ENCODE results near the gene SERINC5.
A peak's percentile ranks its signal among the peaks of the same experiment; 100 is the strongest.
"Not testable (repeated sequence)": the region's sequence is repeated elsewhere in the genome, so short reads cannot be mapped to it uniquely, and the experiment has no call there.

SERINC5 gene

DNA sequence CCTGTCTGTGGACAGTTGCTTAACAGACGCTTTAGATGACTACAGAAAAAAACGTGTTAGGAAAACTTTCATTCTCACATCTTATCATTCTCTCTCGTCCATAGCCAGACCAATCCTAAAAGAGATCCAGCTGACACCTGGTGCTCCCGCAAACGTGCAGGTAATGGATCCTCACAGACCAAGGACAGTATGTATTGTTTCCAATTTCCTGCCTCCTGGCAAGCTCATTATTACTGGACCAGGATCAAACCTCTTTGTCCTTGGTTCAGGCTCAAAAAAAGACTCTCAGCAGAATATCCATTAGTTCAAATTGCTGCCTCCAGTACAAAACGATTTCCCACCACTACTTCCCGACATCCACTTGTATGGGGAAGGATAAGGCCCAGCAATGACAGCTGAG lies 62.4 kb downstream of the SERINC5 start:
- no peak for DNase-seq

DNA sequence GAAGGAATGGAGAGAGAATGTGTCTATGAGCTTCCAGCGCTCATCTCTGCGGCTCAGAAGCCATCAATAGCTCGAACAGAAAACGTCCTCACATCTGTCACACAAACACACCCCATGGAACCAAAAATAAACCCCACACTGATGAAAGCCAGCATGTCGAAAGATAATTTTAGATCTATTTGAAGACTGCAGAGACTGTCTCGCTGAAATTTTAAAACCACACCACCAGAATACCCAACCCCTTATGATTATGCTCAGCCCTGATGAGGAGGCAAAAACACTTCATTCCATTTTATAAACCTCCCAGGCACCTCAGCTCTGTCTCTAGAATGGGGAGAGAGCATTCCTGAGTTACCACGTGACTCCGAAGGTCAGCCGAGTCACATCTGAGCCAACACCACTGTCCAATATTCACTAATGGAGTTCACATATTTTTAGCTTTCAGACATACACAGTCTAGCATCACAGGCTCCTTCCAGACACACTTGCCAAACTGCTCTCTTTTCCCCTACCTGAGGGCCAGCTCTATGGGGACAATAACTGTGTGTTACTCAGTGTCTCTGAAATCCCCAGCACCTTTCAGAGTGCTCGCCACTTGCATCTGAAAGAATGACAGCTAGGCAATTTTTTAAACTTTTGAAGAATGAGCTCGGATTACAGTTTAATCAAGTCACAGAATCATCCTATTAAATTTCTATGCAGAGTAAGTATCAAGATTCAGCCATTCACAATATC lies 63.2 kb downstream of the SERINC5 start:
- peak in 1 of 2 experiments; percentile 33 for DNase-seq

DNA sequence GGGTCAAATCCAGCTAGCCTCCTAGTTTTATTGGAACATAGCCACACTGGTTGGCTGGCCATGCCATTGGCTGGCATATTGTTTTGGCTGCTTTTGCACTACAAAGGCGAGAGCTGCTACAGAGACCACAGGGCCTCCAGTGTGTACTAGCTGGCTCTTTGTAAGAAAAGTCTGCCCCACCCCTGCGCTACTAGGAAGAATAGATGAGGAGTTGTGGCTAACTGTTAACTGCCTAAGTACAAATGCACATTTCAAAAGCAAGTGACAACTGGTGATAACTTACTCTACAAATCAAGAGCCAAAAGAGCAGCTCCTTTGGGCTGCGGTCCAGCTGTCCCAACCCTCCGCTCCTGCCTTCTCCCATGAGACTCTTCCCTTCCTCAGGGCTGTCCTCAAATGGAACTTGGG lies 63.9 kb downstream of the SERINC5 start:
- DNase-seq, result peak in 1 of 2 experiments; percentile 65

DNA sequence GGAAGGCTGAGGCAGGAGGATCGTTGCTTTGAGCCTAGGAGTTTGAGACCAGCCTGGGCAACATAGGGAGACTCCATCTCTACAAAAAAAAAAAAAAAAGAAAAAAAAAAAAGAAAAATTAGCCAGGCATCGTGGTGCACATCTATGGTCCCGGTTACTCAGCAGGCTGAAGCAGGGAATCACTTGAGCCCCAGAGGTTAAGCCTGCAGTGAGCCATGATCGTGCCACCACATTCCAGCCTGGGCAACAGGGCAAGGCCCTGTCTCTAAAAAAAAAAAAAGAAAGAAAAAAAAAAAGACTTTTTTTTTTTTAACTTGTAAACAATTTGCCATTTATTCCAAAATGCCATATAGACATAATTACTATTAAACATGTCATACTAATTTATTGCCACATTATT lies 64.5 kb downstream of the SERINC5 start:
- DNase-seq, result no peak

DNA sequence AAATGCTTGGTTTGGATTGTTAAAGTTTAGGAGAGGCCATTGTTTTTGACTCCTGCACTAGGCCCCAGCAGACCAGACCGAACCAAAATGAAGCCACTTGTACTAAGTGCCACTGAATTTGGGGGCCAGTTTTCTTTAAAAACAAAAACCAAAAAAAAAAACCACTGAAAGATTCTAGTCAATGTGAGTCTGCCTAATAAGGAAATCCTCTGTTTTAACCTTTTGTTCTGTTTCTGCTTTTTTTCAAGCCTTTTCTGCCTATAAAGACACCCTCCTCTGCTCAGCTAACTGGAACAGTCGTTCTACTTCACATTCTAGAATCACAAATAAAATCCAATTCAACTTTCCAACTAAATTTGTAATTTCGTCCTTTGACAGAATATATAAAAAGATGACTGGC lies 64.9 kb downstream of the SERINC5 start:
- DNase-seq, result no peak

DNA sequence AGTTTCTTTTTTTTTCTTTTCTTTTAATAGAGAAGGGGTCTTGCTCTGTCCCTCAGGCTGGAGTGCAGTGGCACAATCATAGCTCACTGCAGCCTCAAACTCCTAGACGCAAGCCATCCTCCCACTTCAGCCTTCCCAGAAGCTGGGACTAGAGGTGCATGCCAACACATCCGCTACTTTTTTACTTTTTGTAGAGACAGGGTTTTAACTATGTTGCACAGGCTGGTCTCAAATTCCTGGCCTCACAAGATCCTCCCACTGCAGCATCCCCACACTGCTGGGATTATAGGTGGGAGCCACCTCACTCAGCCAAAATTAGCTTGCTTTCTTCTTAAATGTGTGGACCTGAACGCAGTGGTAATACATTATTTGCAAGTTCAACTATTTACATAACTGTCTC lies 66.1 kb downstream of the SERINC5 start:
- no peak for DNase-seq

DNA sequence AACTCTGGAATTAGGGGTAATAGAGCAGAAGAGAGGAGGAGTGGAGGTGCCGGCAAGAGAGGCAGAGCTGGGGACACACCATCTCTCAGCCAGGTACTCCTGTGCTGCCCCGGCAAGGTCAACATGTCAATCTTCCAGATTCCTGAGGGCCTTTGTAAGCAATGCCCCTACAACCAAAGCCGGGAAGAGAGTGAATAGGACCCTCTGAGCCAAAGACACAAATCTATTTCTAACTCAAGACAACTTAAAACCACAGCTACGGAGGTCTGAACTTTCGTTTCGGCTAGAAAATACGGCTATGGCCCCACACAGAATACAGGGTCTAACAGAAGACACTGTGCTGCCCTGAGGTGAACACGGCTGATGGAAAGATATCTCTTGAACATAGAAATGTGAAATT lies 66.6 kb downstream of the SERINC5 start:
- no peak for DNase-seq

DNA sequence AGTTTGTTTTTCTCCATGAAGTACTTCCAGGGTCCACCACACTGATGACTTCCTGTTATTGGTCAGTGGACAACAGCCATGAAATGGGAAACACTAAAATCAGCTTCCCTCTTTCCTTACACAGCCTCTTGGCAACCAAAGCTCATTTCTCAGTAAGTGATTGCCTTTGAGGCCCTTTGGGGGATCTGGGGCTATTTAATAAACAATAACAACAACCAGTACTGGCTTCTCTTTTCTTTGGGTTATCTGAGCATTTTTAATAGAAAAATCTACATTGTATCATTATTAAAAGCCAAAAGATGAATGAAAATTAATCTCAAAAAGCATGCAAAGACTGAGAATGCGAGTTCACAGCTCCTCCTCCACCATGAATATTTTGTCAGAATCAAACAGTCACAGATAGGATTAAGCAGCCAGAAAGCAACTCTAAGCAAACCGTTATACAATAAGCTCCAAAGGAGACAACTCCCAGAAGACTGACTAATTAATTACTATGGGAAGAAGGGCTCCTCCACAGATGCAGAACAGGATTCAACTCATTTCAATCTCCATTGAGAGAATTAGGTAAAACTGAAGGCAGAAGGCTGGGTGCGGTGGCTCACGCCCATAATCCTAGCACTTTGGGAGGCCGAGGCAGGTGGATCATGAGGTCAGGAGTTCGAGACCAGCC lies 68.3 kb downstream of the SERINC5 start:
- no peak for DNase-seq

DNA sequence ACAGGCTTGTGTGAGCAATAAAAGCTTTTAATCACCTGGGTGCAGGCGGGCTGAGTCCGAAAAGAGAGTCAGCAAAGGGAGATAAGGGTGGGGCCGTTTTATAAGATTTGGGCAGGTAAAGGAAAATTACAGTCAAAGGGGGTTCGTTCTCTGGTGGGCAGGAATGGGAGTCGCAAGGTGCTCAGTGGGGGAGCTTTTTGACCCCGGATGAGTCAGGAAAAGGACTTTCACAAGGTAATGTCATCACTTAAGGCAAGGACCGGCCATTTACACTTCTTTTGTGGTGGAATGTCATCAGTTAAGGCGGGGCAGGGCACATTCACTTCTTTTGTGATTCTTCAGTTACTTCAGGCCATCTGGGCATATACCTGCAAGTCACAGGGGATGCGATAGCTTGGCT lies 70.3 kb downstream of the SERINC5 start:
- not testable (repeated sequence) for DNase-seq

DNA sequence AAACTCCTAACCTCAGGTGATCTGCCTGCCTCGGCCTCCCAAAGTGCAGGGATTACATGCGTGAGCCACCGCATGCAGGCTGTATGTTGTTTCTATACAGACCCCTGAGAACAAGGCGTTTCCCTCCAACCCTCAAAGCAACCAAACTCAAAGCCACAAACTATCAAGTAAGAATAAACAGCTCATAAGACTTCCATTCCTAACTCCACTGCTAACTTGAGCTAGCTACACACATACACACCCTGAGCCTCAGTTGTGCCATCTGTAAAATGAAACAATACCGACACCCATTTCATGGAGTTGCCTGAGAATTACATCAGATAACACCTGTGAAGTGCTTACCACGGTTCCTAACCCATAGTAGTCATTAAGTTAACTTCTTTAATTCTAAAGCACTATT lies 70.8 kb downstream of the SERINC5 start:
- DNase-seq, result no peak

DNA sequence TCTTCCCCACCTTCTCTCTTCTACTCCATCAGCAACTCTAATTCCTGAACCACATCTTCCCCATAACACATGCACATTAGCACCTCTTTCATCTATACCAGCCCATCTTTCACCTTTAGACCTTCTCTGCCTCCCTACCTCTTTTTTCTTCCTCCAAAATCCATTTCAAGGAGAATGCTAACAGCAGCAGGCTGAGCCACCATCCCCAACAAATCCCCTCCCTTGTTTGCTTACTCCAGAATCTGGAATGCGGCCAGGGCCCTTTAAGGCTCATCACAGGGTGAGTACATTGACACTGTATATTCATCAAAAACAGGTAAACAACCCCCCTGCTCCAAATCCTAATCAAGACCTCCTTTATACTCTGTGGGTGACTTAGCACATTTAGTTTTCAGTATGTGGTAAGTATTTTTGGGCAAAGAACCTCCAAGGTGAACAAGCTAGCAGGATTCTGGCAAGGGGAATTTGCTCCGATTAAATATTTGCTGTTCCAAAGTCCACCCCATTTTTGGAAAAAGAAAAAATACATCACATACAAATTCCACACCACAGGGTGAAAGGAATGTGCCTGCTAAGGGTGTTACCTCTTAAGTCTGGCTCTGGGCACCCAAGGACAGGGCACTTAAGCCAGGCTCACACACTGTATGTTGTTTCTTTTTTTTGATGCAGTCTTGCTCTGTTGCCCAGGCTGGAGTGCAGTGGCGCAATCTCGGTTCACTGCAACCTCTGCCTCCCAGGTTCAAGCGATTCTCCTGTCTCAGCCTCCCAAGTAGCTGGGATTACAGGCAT lies 71.4 kb downstream of the SERINC5 start:
- no peak for DNase-seq

DNA sequence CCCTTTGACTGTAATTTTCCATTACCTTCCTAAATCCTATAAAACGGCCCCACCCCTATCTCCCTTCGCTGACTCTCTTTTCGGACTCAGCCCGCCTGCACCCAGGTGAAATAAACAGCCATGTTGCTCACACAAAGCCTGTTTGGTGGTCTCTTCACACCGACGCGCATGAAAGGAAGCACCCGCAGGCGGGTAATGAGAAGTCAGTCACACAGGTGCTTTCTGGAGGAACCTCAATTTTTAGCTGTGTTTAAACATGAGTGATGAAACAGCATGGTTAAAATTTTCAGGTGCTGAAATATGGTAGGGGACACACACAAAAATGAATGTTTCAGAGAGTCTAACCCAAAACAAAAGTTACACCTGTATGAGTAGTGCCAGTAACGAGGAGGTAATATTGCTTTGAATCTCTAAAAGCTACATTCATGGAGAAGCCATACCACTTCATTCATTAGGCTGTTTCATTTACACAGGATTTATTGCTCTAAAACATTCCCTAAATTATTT lies 72.1 kb downstream of the SERINC5 start:
- not testable (repeated sequence) for DNase-seq

DNA sequence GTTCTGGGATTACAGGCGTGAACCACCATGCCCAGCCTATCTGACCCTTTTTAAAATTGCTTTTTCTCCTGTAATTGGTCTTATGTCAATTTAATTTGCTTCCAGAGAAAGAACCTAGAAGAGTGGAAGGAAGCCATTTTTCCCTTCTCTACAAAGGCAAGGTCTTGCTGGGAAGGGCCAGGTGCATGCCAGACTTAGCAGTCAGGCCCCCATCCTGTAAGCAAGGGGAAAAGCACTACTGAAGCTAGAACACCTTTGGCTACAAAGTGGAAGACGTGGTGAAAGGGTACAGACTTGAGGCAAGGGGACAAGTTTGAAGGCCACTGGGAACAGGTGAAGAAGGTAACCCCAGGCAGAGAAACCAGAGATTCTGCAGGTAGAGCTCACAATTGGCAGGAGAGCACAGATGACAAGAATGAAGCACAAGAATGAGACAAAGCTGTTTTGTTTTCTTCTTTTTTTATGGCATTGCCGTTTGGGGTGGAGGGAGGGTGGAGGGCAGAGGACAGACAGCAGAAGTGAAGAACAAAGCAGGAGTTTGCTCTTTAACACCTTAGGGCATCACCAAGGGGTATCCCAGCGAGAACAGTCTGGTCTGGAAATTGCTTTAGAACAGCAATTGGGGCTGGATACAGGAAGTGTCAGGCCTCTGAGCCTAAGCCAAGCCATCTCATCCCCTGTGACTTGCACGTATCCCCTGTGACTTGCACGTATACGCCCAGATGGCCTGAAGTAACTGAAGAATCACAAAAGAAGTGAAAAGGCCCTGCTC lies 72.9 kb downstream of the SERINC5 start:
- DNase-seq, result no peak

DNA sequence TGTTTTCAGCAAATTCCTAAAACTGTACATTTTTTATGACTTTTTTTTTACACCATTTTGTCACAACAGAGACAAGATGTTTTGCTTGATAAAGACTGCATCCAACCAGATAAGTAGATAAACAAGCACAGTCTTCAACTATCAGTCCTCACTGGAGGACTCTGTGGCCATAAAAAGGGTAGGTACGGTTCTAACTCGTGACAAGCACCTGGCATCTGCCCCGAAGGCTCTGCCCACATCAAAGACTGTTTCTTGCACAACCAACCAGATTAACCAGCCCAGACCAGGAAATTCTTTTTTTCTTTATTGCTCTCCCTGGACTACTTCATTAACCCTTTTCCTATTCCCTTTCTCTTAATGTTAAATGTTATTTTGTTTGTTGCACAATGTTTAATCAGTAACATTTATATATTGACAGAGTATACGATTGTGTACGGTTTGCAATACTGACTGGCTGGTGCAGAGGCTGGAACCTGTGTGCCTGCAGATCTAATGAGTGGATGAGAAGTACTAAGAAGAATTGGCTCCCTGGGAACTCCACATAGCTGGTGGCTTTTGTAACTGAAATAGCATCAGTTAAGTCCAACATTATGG lies 74.1 kb downstream of the SERINC5 start:
- no peak for DNase-seq

DNA sequence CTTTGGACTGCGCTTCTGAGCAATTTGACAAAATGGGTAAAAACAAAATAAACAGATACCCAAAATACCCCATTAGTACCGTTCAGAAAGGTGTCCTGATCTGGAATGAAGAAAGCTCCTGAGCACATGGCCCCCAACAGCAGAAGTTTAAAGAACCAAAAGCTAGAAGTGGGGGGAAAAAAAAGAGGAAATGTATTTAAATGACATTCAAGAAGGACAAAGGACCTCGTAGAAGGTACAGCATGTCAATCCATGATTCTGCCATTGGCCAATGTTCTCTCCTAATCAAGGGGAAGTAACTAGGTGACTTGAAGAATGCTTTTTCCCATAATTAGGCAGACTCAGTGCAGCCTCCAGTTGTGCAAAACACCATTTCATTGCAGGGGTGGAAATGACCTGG lies 78.6 kb downstream of the SERINC5 start:
- DNase-seq, result no peak

DNA sequence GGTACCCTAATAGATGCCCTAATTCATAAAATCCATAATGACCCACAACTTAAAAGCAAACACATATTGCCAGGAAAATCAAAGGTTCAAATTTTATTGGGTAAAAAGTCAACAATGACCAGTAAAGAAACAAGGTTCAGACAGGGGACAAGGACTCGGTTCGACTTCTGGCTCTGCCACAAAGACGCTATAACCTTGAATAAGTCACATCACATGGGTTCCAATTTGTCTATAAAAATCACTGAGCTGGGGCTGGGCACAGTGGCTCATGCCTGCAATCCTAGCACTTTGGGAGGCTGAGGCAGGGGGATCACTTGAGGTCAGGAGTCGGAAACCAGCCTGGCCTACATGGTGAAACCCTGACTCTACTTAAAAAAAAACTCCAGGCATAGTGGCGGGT lies 80.5 kb downstream of the SERINC5 start:
- no peak for DNase-seq

DNA sequence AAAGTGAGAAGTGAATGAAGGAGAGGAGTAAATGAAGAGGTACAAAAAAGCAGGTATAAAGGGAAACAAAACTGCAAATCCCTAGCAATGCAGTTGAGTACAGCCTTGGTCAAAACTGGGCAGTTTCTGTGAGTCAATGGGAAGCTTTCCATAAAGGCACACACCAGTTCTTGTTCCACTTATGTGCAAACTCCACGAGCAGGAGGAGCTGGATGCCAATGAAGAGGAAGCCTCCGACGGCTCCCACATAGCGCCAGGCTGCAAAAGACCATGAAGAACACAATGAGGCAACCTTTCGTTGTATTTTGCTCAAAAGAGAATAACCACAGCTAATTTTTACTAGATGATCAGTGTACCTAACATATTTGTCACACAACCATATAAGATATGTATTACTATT lies 81.1 kb downstream of the SERINC5 start:
- no peak for DNase-seq

DNA sequence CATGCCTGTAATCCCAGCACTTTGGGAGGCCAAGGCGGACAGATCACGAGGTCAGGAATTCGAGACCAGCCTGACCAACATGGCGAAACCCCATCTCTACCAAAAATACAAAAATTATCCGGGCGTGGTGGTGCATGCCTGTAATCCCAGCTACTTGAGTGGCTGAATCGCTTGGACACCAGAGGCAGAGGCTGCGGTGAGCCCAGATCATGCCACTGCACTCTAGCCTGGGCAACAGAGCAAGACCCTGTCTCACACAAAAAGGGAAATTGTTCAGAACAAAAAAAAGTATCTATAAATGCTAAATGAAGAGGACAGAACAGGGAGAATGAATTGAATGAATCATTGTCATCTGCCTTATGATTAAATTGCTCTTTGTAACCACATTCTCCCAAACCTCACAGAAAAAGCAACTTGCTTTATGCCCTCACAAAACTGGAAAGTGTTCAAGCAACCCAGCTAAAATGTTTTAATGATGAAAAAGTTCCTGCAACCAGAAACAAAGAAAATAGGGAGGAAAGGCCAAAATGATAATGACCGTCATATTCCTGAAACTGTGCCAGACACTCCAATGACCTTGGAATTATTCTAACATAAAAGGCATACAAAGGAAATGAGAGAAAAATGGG lies 83.7 kb downstream of the SERINC5 start:
- DNase-seq, result no peak

DNA sequence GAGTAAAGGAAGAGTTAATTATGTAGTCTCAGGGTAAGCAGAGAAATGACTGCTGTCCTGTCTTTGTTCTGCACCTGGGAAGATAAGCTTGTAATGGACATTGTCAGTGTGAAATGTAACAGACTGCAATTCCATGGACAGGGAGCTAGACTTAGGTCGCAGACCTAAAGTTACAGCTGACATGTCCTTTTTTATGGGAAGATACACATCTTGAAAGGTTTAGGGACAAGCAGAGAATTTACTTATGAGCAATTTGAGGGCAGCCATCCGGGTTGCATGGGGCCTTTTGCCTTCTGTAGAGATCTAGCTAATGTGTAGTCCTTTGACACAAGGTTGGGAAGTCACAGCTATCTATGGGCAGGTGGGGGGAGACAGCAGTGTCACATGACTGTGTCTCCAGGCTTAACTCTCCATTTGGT lies 85.7 kb downstream of the SERINC5 start:
- peak in 1 of 2 experiments; percentile 7 for DNase-seq

DNA sequence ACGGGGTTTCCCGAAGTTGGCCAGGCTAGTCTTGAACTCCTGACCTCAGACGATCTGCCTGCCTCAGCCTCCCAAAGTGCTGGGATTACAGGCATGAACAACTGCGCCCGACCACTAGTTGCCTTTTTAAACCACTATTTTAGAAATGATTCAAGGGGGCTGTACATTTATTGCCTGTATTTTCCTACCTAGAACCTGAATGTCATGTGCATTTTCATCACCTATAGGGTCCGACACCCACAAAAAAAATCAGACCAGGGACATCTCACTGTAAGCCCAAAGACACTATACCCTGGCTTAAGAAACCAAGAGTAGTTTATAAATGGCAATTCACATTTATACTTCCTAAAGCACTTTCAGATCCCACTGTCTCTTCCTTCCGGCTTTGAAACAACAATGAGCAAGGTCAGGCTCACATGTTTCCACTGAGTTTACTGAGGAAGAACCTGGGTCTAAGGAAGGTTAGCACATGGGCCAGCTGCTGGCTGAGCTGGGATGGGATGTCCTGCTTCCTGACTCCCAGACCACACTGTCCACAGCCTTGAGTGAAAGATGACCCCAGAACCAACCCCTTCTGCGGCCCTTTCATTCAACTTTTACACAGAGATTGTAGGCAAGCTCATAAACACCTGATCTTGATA lies 87.3 kb downstream of the SERINC5 start:
- peak in 1 of 2 experiments; percentile 19 for DNase-seq

DNA sequence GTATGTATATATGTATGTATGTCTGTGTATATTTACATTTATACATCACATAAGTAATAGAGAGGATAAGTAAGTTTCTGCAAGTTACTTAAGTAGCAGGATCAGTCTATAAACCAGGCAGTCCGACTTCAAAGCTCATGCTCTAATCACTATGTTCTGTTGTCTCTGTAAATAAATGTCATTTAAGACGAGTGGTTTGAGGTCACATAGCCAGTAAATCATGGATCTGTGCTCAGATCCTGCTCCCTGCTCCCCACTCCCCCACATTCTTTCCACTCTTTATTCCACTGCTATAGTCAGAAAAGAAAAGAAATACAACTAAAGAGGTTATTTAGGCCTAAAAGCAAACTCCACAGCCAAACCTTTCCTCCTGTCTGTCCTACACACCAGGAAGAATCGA lies 90.4 kb downstream of the SERINC5 start:
- DNase-seq, result no peak

Data from activated T-cell treated with anti-CD3 and anti-CD28 coated beads, Interleukin-2, amount 50 U/mL, for 48 hours (primary cell).